Gastroesophageal sphincter (tissue), 4 donors: ENCODE measurements around the gene NAT9. TPM values are rescaled to one million over a fixed set of nuclear protein-coding genes. Genes with fewer than 3 reads are reported as not detected.

Experiments
- ATAC-seq: fragments of 150-250 bp; one replicate; pipeline ENCODE4 v1.9.1; 2016; ENCODE audit warnings: mild to moderate bottlenecking, moderate library complexity
- H3K27ac ChIP-seq, 4 donors: fragments of 200-600 bp; sonication (generic) in 3 of 4; 1 replicate in 3 of 4; 2 replicates in 1 of 4; pipeline ENCODE4 v1.5.1; 2016 to 2019
- H3K27me3 ChIP-seq: fragments of 200-600 bp; sonication (generic); one replicate; pipeline ENCODE4 v1.5.1; 2019
- H3K36me3 ChIP-seq, 2 donors: fragments of 200-600 bp; sonication (generic); one replicate each; pipeline ENCODE4 v1.5.1; 2019; ENCODE audit warnings: control low read depth in 1 of 2
- H3K4me1 ChIP-seq, 3 donors: fragments of 200-600 bp; sonication (generic); 1 replicate in 2 of 3; 2 replicates in 1 of 3; pipeline ENCODE4 v1.5.1; 2016 to 2019; ENCODE audit warnings: control low read depth in 2 of 3
- H3K4me3 ChIP-seq, 2 donors: fragments of 200-600 bp; sonication (generic); one replicate each; pipeline ENCODE4 v1.5.1; 2019; ENCODE audit warnings: mild to moderate bottlenecking in 1 of 2, moderate library complexity in 1 of 2
- H3K9me3 ChIP-seq, 3 donors: fragments of 200-600 bp; sonication (generic); one replicate each; pipeline ENCODE4 v1.5.1; 2017 to 2019; ENCODE audit warnings: control low read depth in 2 of 3
- EP300 ChIP-seq: sonication (generic); formaldehyde crosslinking; IDR thresholded peaks from one replicate; pipeline ENCODE4 v1.6.1; 2017; ENCODE audit warnings: antibody characterized with exemption, mild to moderate bottlenecking
- POLR2A ChIP-seq, 2 donors: fragments of 450-650 bp; IDR thresholded peaks; one replicate each; pipeline ENCODE4 v1.6.1; 2017; ENCODE audit warnings: antibody characterized with exemption in 2 of 2, mild to moderate bottlenecking in 2 of 2, moderate library complexity in 1 of 2
- POLR2AphosphoS5 ChIP-seq: sonication (generic); formaldehyde crosslinking; IDR thresholded peaks from one replicate; pipeline ENCODE4 v1.6.1; 2017; ENCODE audit warnings: antibody characterized with exemption
- WGBS, 2 donors: methylation state at CpG; one replicate each; pipeline ENCODE4 v1.1.5; 2018; ENCODE audit warnings: low coverage in 1 of 2; 5-methylcytosine and 5-hydroxymethylcytosine counted together
- total RNA-seq, 4 donors: library from RNA; depleted of rRNA; stranded (reverse); fragments of >200 nt; gene quantifications; one replicate each; pipeline ENCODE4 v1.1.0, GENCODE V29; 2016
- TF ChIP-seq, protein P1 (sequence below), 4 experiments: fragments of 200-600 bp in 2 of 4; fragments of 450-650 bp in 2 of 4; sonication (generic) in 1 of 4; IDR thresholded peaks; one replicate each; pipeline ENCODE4 v1.5.1; 2017 to 2019; ENCODE audit warnings: antibody characterized with exemption in 4 of 4, mild to moderate bottlenecking in 2 of 4, moderate library complexity in 2 of 4

The NAT9 gene
- total RNA-seq, 4 donors from 2014 or later = 21.7 to 34.7 (median 26.3) TPM

DNA sequence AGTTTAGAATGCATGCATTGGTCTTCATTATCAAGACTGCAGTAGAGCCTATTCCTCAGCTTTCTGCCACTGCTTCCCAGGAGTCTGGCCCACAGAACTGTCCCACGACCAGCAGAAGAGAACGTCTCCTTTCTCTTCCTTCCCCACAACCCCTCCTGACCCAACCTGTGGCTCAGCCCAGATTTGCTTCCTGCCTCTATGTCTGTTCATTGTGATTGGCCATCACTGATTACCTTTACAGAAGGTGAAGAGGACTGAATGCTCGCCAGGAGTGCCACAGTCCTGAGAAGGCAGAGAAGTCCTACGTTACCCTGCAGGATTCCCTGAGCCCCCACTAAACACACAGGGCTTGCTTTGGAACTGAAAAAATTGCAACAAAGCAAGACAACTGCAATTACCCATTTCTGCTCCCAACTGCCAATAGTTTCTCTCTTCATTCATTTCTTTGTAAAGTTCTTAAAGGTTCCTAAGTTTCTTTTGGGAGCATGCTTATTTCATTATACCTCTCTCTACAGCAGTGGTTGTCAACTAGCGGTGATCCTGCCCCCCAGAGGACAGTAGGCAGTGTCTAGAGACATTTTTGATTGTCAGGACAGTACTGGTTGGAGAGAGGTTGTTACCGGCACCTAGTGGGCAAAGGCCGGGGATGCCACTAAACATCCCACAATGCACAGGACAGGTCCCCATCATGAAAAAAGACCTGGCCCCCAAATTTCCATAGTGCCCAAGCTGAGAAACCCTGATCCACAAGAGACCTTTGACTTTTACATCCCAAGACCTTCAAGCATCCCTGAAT, 4.5 kb upstream of the NAT9 start:
- no peaks in the 10 kb centered on the region for H3K9me3 ChIP-seq
- 65 to 93% methylated on average over 2 to 5 of the region's 7 CpGs for WGBS, 2 donors
- no peak for ATAC-seq
- H3K27ac ChIP-seq = no peak overlapping the region
- no peaks in the 10 kb centered on the region for H3K27me3 ChIP-seq
- peaks cover 3 to 15% (median 5%) of the 10 kb centered on the region in 3 donors for H3K4me1 ChIP-seq
- TF ChIP-seq, protein P1, sequence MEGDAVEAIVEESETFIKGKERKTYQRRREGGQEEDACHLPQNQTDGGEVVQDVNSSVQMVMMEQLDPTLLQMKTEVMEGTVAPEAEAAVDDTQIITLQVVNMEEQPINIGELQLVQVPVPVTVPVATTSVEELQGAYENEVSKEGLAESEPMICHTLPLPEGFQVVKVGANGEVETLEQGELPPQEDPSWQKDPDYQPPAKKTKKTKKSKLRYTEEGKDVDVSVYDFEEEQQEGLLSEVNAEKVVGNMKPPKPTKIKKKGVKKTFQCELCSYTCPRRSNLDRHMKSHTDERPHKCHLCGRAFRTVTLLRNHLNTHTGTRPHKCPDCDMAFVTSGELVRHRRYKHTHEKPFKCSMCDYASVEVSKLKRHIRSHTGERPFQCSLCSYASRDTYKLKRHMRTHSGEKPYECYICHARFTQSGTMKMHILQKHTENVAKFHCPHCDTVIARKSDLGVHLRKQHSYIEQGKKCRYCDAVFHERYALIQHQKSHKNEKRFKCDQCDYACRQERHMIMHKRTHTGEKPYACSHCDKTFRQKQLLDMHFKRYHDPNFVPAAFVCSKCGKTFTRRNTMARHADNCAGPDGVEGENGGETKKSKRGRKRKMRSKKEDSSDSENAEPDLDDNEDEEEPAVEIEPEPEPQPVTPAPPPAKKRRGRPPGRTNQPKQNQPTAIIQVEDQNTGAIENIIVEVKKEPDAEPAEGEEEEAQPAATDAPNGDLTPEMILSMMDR (IDR thresholded peaks at IDR 0.05) = peak in 1 of 4 experiments; percentile 3
- TF ChIP-seq POLR2A (IDR thresholded peaks at IDR 0.05) = no peak
- H3K4me3 ChIP-seq = no peak overlapping the region
- H3K36me3 ChIP-seq = peaks cover 0 to 48% of the 10 kb centered on the region in 2 donors

DNA sequence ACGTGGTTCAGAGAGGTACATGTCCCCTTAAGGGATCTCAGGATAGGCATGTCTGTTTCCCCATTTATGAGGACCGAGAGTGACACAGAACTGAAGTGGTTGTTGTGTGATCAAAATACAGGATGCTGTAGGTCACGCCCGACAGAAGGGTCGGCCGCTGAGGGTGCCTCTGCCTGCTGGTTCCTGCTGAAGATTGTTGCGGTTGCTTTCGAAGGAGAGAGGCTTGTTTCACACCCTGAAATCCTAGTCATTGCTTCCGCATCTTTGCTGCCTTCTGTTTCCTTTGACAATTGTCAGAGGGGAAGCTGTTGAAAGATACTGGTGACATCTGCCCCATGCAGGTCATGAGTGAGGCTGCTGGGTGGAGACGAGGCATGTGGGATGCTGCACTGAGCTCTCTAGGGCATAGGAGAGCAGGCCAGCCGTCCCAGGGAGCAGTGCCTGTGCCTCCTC, 3.8 kb upstream of the NAT9 start:
- H3K9me3 ChIP-seq = no peaks in the 10 kb centered on the region
- ATAC-seq = peak; percentile 29
- peak overlapping the region in 2 of 4 donors; percentile 41 to 43 for H3K27ac ChIP-seq
- H3K27me3 ChIP-seq = no peaks in the 10 kb centered on the region
- TF ChIP-seq, protein P1 (IDR thresholded peaks at IDR 0.05) = no peak
- TF ChIP-seq POLR2AphosphoS5 (no peak), EP300 (no peak), POLR2A (IDR thresholded peaks at IDR 0.05) (no peak)
- peaks cover 0 to 41% of the 10 kb centered on the region in 2 donors for H3K36me3 ChIP-seq
- H3K4me3 ChIP-seq = no peak overlapping the region
- 78 to 84% methylated on average over 6 to 9 of the region's 11 CpGs for WGBS, 2 donors
- H3K4me1 ChIP-seq = peaks cover 3 to 21% (median 10%) of the 10 kb centered on the region in 3 donors

DNA sequence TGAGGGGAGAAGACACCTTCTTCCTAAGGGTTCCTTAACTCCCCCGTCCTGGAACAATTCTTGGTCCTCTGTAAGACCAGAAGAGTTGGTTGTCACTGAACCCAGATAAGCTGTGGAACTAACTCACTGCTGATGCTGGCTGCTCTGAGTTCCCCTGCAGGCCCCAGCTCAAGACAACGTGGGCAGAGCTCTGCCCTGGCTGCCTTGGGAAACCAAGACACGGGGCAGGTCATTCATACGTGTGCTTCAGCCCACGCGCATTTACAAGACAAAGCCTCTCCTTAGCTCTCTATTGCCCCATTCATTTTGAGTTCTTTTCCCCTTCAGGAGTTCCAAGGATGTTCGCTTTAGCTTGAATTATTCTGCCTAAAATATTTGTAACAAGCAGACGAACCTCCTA, 3.4 kb upstream of the NAT9 start:
- 94% methylated on average over 6 of the region's 8 CpGs; no CpG with 5 or more reads in 1 of the 2 donors for WGBS, 2 donors
- peaks cover 3 to 26% (median 13%) of the 10 kb centered on the region in 3 donors for H3K4me1 ChIP-seq
- H3K27ac ChIP-seq = peak overlapping the region in 3 of 4 donors; percentile 8 to 43 (median 41)
- no peak overlapping the region for H3K4me3 ChIP-seq
- H3K36me3 ChIP-seq = peaks cover 0 to 40% of the 10 kb centered on the region in 2 donors
- no peaks in the 10 kb centered on the region for H3K9me3 ChIP-seq
- ATAC-seq = no peak
- TF ChIP-seq POLR2AphosphoS5 = no peak
- no peak for TF ChIP-seq POLR2A (IDR thresholded peaks at IDR 0.05)
- TF ChIP-seq EP300 = no peak
- TF ChIP-seq, protein P1 (IDR thresholded peaks at IDR 0.05) = no peak
- H3K27me3 ChIP-seq = no peaks in the 10 kb centered on the region

DNA sequence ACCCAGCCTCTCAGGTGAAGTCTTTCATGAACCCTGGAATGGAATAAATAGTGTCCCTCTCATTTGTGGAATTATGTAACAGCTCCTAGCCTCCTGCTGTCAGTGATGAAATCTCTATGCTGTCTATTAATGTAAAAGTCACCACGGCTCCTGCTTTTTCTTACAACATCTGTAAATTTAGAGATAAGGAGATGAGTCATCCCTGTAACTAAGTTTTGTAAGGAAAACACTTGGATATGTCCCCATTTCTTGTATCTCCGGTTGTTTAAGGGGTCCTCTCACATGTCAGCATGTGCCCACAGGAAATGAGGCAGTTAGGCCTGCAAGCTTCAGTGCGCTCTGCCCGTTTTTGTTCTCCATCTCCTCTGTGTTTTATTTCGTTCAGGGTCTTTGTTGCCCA, 2.8 kb upstream of the NAT9 start:
- H3K36me3 ChIP-seq = peaks cover 0 to 41% of the 10 kb centered on the region in 2 donors
- peaks cover 3 to 32% (median 13%) of the 10 kb centered on the region in 3 donors for H3K4me1 ChIP-seq
- H3K4me3 ChIP-seq = no peak overlapping the region
- WGBS, 2 donors = 56 to 77% methylated on average over 4 to 5 of the region's 5 CpGs
- peak overlapping the region in 1 of 4 donors; percentile 43 for H3K27ac ChIP-seq
- H3K27me3 ChIP-seq = no peaks in the 10 kb centered on the region
- no peak for TF ChIP-seq POLR2A (IDR thresholded peaks at IDR 0.05)
- TF ChIP-seq POLR2AphosphoS5 = no peak
- TF ChIP-seq, protein P1 (IDR thresholded peaks at IDR 0.05) = no peak
- TF ChIP-seq EP300 = no peak
- no peaks in the 10 kb centered on the region for H3K9me3 ChIP-seq
- ATAC-seq = no peak
